Neural progenitor cell (in vitro differentiated cells): ENCODE measurements around the gene PCSK4. TPM values are rescaled to one million over a fixed set of nuclear protein-coding genes. Genes with fewer than 3 reads are reported as not detected.

Experiments used
- DNase-seq: peaks from one replicate; pipeline ENCODE4 v3.0.0-alpha.2; 2016; ENCODE audit warnings: low spot score
- H2AFZ ChIP-seq: fragments of 200-600 bp; sonication (generic); replicated peaks from 2 replicates; pipeline ENCODE4 v1.6.1; 2016; ENCODE audit warnings: antibody characterized with exemption
- H3F3A ChIP-seq: fragments of 200-600 bp; sonication (generic); 2 replicates; pipeline ENCODE4 v1.6.1; 2016; ENCODE audit warnings: antibody characterized with exemption, low read depth
- H3K27ac ChIP-seq: fragments of 200-600 bp; sonication (generic); 2 replicates; pipeline ENCODE4 v1.5.1; 2016; ENCODE audit warnings: mild to moderate bottlenecking
- H3K27me3 ChIP-seq: fragments of 200-600 bp; sonication (generic); 2 replicates; pipeline ENCODE4 v1.6.1; 2016; ENCODE audit warnings: mild to moderate bottlenecking, moderate library complexity
- H3K36me3 ChIP-seq: fragments of 200-600 bp; sonication (generic); 2 replicates; pipeline ENCODE4 v1.5.1; 2016
- H3K4me1 ChIP-seq: fragments of 200-600 bp; sonication (generic); 2 replicates; pipeline ENCODE4 v1.6.1; 2016; ENCODE audit warnings: mixed run types
- H3K4me2 ChIP-seq: fragments of 200-600 bp; sonication (generic); 2 replicates; pipeline ENCODE4 v1.6.1; 2016
- H3K4me3 ChIP-seq: fragments of 200-600 bp; sonication (generic); 2 replicates; pipeline ENCODE4 v1.5.1; 2016
- H3K79me2 ChIP-seq: fragments of 200-600 bp; sonication (generic); 2 replicates; pipeline ENCODE4 v1.6.1; 2016; ENCODE audit warnings: low read depth
- H3K9ac ChIP-seq: fragments of 200-600 bp; sonication (generic); 2 replicates; pipeline ENCODE4 v1.6.1; 2016
- H3K9me3 ChIP-seq: fragments of 200-600 bp; sonication (generic); 2 replicates; pipeline ENCODE4 v1.5.1; 2016; ENCODE audit warnings: low read depth
- H4K20me1 ChIP-seq: fragments of 200-600 bp; sonication (generic); 2 replicates; pipeline ENCODE4 v1.6.1; 2016; ENCODE audit warnings: low read depth
- H3K27ac Mint-ChIP-seq: 3 replicates; pipeline ENCODE4 v1.8.0; 2021; ENCODE audit warnings: mixed read lengths
- H3K27me3 Mint-ChIP-seq: 2 replicates; pipeline ENCODE4 v1.8.0; 2022; ENCODE audit warnings: low read depth, mild to moderate bottlenecking, inconsistent platforms, moderate library complexity, mixed read lengths; ENCODE audit not compliant: insufficient read depth
- H3K36me3 Mint-ChIP-seq: 3 replicates; pipeline ENCODE4 v1.8.0; 2021; ENCODE audit warnings: mixed read lengths
- H3K4me1 Mint-ChIP-seq: 3 replicates; pipeline ENCODE4 v1.8.0; 2021; ENCODE audit warnings: mixed read lengths
- H3K4me3 Mint-ChIP-seq: 3 replicates; pipeline ENCODE4 v1.8.0; 2021; ENCODE audit warnings: mild to moderate bottlenecking, moderate library complexity, mixed read lengths
- H3K9me3 Mint-ChIP-seq: 3 replicates; pipeline ENCODE4 v1.8.0; 2020; ENCODE audit warnings: mixed read lengths
- CTCF ChIP-seq: fragments of 200-600 bp; sonication (generic); IDR thresholded peaks from 2 replicates; pipeline ENCODE4 v1.5.1; 2017; ENCODE audit warnings: antibody characterized with exemption, mild to moderate bottlenecking
- EZH2 ChIP-seq: fragments of 200-600 bp; sonication (generic); IDR thresholded peaks from 2 replicates; pipeline ENCODE4 v1.6.1; 2017; ENCODE audit warnings: antibody characterized with exemption, mild to moderate bottlenecking, moderate library complexity
- EZH2phosphoT487 ChIP-seq: fragments of 200-600 bp; sonication (generic); IDR thresholded peaks from 2 replicates; pipeline ENCODE4 v1.6.1; 2017; ENCODE audit warnings: antibody characterized with exemption
- total RNA-seq: library from RNA; depleted of rRNA; stranded (reverse); fragments of >200 nt; gene quantifications from 2 replicates; pipeline ENCODE4 v1.2.3, GENCODE V29; 2015; ENCODE audit warnings: low replicate concordance

Gene PCSK4
- total RNA-seq, 1 donor from 2014 or later: 3.6 TPM

DNA sequence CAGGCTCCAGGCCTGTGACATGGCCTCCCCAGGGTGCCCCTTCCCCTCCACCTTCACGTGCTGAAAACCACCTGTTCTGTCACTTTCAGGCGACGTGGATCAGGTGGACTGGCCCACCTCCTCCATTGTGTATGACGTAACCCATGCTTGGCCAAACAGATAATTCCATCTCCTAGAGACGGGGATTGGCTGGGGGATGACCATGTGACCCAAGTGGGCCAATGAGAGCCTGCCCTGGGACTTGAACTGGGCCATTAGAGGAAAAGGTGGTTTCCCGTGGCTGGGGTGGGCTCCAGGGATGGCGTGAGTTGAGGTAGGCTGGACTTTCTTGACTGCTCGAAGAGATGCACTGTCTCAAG, 26.2 kb upstream of the PCSK4 start:
- peaks cover 25% of the 10 kb centered on the region for H3K27me3 Mint-ChIP-seq
- H3K27me3 ChIP-seq: peaks cover 92% of the 10 kb centered on the region
- H3K27ac Mint-ChIP-seq: no peak overlapping the region
- no peaks in the 10 kb centered on the region for H3K36me3 ChIP-seq
- H2AFZ ChIP-seq: no peak overlapping the region
- no peaks in the 10 kb centered on the region for H3K36me3 Mint-ChIP-seq
- H3F3A ChIP-seq: peaks cover 10% of the 10 kb centered on the region
- H3K4me1 ChIP-seq: no peaks in the 10 kb centered on the region
- peaks cover 3% of the 10 kb centered on the region for H4K20me1 ChIP-seq
- H3K9me3 Mint-ChIP-seq: no peaks in the 10 kb centered on the region
- TF ChIP-seq CTCF (no peak), EZH2 (no peak), EZH2phosphoT487 (no peak)
- no peaks in the 10 kb centered on the region for H3K79me2 ChIP-seq
- DNase-seq: no peak
- H3K4me3 Mint-ChIP-seq: no peak overlapping the region
- H3K27ac ChIP-seq: no peak overlapping the region
- H3K9me3 ChIP-seq: no peaks in the 10 kb centered on the region
- no peak overlapping the region for H3K4me2 ChIP-seq
- no peak overlapping the region for H3K4me3 ChIP-seq
- no peaks in the 10 kb centered on the region for H3K4me1 Mint-ChIP-seq
- H3K9ac ChIP-seq: no peak overlapping the region

- Histone ChIP-seq H4K20me1 (peaks cover 3% of the 10 kb centered on the region), H3K36me3 (no peaks in the 10 kb centered on the region), H3K9ac (no peak overlapping the region), H3K4me3 (no peak overlapping the region), H3K27me3 (peaks cover 94% of the 10 kb centered on the region), H3K4me2 (no peak overlapping the region), H3K27ac (no peak overlapping the region), H2AFZ (no peak overlapping the region), H3K79me2 (no peaks in the 10 kb centered on the region), H3K4me1 (peaks cover 7% of the 10 kb centered on the region), H3F3A (peaks cover 16% of the 10 kb centered on the region), H3K9me3 (no peaks in the 10 kb centered on the region)
- Mint-ChIP-seq H3K9me3 (no peaks in the 10 kb centered on the region), H3K4me3 (no peak overlapping the region), H3K27ac (no peak overlapping the region), H3K36me3 (no peaks in the 10 kb centered on the region), H3K27me3 (peaks cover 30% of the 10 kb centered on the region), H3K4me1 (peaks cover under 1% of the 10 kb centered on the region)
- TF ChIP-seq EZH2phosphoT487 (no peak), EZH2 (no peak), CTCF (no peak)
- no peak for DNase-seq
These were observed 25.0 kb upstream of the PCSK4 start for GRCh38 chr19:1514986-1515721.

DNA sequence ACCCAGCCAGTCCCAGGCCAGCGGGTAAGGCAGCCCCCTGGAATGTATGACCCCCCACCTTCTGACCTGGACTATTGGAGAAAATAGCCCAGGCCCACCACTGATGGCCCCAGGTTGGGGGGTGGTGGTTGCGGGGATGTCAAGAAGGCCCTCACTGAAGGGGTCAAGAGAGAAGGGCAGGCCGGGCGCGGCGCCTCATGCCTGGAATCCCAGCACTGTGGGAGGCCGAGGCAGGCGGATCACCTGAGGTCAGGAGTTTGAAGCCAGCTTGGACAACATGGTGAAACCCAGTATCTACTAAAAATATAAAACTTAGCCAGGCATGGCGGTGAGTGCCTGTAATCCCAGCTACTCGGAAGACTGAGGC, 24.1 kb upstream of the PCSK4 start:
- Histone ChIP-seq H3K36me3 (no peaks in the 10 kb centered on the region), H3K9ac (no peak overlapping the region), H3K4me2 (no peak overlapping the region), H3K4me3 (no peak overlapping the region), H3K9me3 (no peaks in the 10 kb centered on the region), H3K4me1 (peaks cover 13% of the 10 kb centered on the region), H3F3A (peaks cover 24% of the 10 kb centered on the region), H4K20me1 (peaks cover 3% of the 10 kb centered on the region), H3K27ac (no peak overlapping the region), H3K27me3 (peaks cover 93% of the 10 kb centered on the region), H2AFZ (no peak overlapping the region), H3K79me2 (no peaks in the 10 kb centered on the region)
- peaks cover 35% of the 10 kb centered on the region for H3K27me3 Mint-ChIP-seq
- no peak overlapping the region for H3K4me3 Mint-ChIP-seq
- H3K9me3 Mint-ChIP-seq: no peaks in the 10 kb centered on the region
- no peak for TF ChIP-seq EZH2phosphoT487
- no peak for TF ChIP-seq CTCF
- no peak for TF ChIP-seq EZH2
- H3K4me1 Mint-ChIP-seq: peaks cover 7% of the 10 kb centered on the region
- no peak for DNase-seq
- no peaks in the 10 kb centered on the region for H3K36me3 Mint-ChIP-seq
- no peak overlapping the region for H3K27ac Mint-ChIP-seq
